GM21717 (cell line): ENCODE results near the gene DDX43.
"Not testable (repeated sequence)": the region's sequence is repeated elsewhere in the genome, so short reads cannot be mapped to it uniquely, and the experiment has no call there.

Experiments used
- ATAC-seq: cut with Tn5 transposase; IDR thresholded peaks from one replicate; pipeline ENCODE4 v1.9.1; 2021; ENCODE audit warnings: mild to moderate bottlenecking, moderate library complexity; ENCODE audit not compliant: unreplicated experiment

The DDX43 gene

GRCh38 chr6:73394577-73395354 is at the start of gene DDX43:
Gene DDX43, plus strand, starts transcription at chr6:73394828. Its CDS starts 78 bp downstream, at chr6:73394906.
- no peak for ATAC-seq

DNA sequence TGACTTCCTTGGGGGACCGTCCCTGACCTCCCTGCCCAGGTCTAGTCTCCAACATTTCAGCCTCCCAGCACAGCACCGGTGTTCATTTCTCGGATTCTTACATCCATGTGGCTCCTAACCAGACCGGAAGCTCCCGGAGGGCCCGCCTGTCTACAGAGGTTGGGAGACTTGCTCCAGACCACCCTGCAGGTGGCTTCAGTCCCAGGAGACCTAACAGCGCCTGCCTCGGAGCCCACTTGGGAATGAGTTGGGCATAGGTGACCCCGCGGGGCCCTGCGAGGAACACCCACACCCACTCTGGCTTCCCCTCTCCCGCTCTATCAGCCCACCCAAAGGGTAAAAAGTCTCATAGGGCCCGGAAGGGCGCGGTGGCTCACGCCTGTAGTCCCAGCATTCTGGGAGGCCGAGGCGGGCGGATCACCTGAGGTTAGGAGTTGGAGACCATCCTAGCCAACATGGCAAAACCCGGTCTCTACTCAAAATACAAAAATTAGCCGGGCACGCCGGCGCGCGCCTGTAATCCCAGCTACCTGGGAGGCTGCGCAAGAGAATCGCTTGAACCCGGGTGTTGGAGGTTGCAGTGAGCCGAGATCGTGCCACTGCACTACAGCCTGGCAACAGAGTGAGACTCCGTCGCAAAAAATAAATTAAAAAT is 46.0 kb upstream of the DDX43 start:
- ATAC-seq: no peak

DNA sequence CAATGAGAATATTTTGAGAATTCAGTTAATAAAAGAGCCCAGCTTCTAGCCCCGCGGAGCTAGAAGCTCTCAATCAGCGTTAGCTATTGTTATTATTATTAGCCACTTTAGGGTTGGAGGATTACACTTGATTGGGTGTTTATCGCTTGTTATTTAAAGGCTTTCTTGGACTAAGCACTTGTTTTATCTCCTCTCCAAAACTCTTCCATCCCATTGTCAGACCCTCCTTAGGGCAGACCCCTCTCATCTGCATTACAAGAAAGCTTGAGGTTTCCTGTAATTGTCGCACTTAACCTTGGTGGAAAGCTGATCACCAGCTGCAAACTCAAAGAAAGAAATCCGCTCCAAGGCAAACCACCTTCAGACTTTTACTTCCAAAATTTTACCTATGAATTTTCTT is 45.3 kb upstream of the DDX43 start:
- ATAC-seq: no peak

- ATAC-seq: no peak
Measured at GRCh38 chr6:73353636-73354593, 40.7 kb upstream of the DDX43 start, which contains the start of gene DPPA5. Gene DPPA5, minus strand, starts transcription at chr6:73354276. Its CDS starts 51 bp downstream, at chr6:73354225.

DNA sequence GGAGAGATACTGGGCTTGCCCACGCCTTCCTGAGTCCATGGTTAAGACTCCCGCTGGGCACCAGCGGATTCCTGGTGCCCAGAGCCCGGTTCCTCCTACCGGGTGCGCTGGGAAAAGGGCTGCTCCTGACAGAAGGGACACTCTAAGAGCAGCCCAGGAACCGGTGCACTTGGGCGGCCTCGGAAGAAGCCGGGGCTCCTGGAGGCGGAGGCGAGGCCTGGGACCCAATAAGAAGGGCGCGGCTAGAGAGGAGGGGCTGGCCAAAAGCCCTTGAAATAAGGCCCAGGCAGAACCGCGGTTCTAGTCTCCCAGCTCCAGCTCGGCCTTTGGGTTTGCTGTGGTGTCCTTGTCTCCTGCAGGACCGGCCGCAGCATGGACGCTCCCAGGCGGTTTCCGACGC is 32.3 kb upstream of the DDX43 start, which contains the start of gene KHDC3L:
TSS of gene KHDC3L (plus strand) at position 301 of the 400 bp plus-strand sequence. CDS start at position 373, 72 bp downstream.
- no peak for ATAC-seq

GRCh38 chr6:73362869-73363536 is 31.6 kb upstream of the DDX43 start:
- no peak for ATAC-seq

- no peak for ATAC-seq
Measured at GRCh38 chr6:73363537-73363875, 31.1 kb upstream of the DDX43 start.

DNA sequence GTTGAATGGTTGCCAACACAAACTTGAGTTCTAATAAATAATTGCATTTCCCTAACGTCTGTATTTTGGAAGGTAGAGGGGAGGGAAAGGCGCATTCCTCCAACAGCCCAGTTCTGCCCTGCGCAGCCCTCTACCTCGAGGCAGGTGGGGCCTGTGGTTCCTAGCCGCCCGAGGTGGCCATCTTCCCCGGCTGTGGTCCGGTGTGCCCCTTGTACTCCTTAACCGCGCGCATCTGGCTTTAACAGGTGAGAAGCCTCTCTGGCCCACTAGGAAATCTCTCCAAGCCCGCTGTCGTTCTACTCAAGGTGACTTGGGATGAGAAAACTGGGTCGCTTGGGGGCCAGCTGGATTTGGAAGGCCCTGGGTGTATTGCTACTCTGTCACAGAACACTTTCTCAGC is 30.5 kb upstream of the DDX43 start:
- no peak for ATAC-seq

GRCh38 chr6:73364549-73364948 is 30.1 kb upstream of the DDX43 start:
- no peak for ATAC-seq

DNA sequence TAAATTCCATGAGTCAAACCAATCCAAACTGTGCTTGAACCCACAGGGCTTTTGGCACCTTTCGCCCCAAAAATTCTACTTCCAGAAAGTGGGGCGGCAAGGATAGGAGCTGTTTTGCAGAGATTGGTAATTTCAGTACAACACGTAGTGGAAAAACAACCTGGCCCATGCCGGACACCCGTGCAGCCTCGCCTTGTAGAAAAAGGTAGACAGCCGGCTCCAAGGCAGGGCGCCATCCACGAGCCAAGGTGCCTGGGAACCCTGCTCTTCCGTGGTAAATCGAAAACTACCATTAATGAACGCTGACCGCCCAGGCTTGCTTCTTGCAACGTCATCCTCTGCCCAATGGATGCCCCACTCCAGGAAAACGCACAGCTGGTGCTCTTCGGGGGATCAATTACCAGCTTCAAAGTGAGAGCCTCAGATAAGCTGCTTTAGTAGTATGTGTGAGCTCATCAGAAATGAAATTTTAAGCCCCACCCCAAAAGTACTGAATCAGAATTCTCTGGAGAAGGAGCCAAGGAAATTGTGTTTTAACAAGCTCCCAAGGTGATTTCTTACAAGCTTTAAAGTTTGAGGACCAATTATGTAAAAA is 26.8 kb upstream of the DDX43 start:
- ATAC-seq: no peak

GRCh38 chr6:73368675-73369074 is 26.0 kb upstream of the DDX43 start:
- no peak for ATAC-seq

DNA sequence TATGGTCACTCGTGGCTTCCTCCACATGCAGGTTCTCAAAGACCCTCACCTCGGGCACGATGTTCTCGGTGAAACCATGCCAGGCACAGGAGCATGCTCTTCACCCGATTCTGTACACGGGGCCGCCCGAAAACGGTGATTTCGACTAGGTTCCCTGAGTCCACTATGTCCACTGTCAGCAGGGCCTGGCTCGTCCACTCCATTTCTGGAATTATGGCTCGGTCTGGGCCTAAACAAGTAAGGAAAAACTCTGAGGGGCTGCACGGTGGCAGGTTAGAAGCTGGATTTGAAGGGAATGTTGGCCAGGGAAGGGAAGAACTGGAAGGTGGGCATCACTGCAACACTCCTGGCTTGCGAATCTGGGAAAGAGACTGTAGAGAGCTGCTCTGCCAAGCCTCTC is 25.5 kb upstream of the DDX43 start:
- ATAC-seq: no peak

DNA sequence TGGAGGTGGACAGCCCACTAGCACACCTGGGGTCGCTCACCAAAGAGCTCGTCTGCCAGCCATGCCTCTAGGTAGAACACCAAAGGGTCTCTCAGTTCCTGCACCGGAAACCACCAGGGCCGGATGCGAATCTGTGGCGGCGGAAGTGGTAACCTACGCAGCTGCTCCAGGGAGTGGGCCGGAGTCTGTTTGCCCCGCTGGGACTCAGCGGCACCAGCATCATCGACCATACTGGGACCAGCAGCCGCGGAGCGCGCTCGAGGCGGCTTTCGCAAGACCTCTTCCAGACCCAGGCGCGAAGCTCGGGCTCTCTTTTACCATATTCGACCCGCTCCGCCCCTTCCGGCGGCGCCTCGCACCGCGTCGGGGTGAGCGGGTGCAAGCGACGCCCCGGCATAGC is 25.1 kb upstream of the DDX43 start, which contains the start of gene OOEP:
TSS of gene OOEP (minus strand) at position 335 of the 400 bp plus-strand sequence. CDS start at position 230, 105 bp downstream.
- ATAC-seq: no peak

GRCh38 chr6:73371984-73372383 is 22.6 kb upstream of the DDX43 start:
- ATAC-seq: no peak

DNA sequence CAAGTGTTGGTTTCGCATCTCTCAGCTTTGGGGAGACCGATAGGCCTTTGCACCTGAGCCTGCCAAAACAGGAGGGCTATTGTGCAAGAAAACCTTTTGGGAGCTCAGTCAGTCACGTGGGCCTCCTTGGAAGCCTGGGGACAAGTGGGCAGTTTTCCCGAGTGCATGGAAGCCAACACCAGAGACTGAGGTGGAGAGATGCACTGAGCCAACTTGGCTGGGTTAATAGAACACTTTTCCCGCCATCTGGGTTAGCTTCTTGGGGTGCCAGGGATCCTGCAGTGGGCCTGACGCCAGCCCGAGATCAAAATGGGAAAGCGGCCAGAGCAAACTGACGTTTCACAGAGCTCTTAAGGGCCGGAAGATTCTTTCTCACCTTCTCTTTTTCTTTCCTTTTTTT is 22.1 kb upstream of the DDX43 start:
- ATAC-seq: no peak

DNA sequence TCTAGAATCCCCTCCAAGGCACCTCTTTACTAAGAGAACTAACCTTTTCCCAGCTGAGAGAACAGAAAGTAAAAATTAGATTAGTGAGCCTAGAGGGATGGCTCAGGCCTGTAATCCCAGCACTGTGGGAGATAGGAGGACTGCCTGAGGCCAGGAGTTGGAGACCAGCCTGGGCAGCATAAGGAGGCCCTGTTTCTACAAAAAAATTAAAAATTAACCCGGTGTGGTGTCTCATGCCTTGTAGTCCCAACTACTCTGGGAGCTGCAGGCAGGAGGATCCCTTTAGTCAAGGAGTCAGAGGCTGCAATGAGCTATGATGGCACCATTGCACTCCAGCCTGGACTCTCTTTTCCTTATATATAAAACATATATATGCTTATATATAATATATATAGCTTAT is 19.4 kb upstream of the DDX43 start:
- ATAC-seq: no peak

GRCh38 chr6:73377225-73377624 is 17.4 kb upstream of the DDX43 start:
- ATAC-seq: no peak

GRCh38 chr6:73381531-73381930 is 13.1 kb upstream of the DDX43 start:
- ATAC-seq: not testable (repeated sequence)

DNA sequence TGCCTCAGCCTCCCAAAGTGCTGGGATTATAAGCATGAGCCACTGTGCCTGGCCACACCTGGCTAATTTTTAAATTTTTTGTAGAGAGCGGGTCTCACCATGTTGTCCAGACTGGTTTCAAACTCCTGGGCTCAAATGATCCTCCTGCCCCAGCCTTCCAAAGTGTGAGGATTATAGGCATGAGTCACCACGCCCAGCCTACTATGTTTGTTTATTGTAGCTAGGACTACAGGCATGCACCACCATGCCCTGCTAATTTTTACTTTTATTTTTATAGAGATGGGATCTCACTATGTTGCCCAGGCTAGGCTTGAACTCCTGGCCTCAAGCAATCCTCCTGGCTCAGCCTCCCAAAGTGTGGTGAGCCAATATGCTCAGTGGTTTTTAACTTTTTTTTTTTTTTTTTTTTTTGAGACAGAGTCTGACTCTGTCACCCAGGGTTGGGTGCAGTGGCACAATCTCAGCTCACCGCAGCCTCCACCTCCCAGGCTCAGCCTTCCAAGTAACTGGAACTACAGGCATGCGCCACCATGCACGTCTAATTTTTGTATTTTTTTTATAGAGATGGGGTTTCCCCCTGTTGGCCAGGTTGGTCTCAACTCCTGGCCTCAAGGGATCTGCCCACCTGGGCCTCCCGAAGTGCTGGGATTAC is 12.0 kb upstream of the DDX43 start:
- ATAC-seq: no peak

DNA sequence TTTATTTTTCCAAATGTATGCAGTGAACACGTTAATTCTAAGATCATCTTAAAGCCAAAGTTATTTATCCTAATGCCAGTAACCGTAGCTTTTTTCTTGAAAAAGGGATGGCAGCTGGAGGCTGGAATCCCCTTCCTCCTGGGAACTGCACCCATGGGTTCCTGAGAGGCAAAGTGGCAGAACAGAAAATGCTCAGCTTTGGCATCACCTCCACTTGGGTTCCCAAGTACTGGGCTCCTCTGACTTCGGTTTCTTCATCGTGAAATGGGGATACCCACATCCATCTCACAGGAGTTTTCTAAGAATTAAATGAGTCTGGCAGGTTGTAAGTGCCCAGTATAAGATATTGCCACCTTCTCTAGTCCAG is 6.2 kb upstream of the DDX43 start:
- peak; percentile 26 for ATAC-seq
